HCT116 (cell line): ENCODE results near the gene WDR20. TPM values are rescaled to one million over a fixed set of nuclear protein-coding genes. Genes with fewer than 3 reads are reported as not detected.

Experiments
- total RNA-seq: library from RNA; stranded (reverse); gene quantifications from one replicate; pipeline ENCODE4 v1.2.1, GENCODE V29; 2021; ENCODE audit not compliant: unreplicated experiment

WDR20 gene
- total RNA-seq, 1 experiment from 2014 or later: 21.1 TPM

Other genes with a start within 250 kb of the WDR20 start
- 361 TPM for gene DYNC1H1, start 175.3 kb upstream of the WDR20 start, total RNA-seq
- gene HSP90AA1, start 52.9 kb upstream of the WDR20 start, total RNA-seq: 1,380 TPM
- gene MOK, start 165.3 kb downstream of the WDR20 start, total RNA-seq: 9.4 TPM
- 17.7 TPM for gene ZNF839, start 179.8 kb downstream of the WDR20 start, total RNA-seq
- gene CINP, start 223.0 kb downstream of the WDR20 start, total RNA-seq: 49.1 TPM
- gene TECPR2, start 223.0 kb downstream of the WDR20 start, total RNA-seq: 12.2 TPM